Prostate gland (tissue), 2 donors: ENCODE data around the gene ENDOV. TPM values are rescaled to one million over a fixed set of nuclear protein-coding genes. Genes with fewer than 3 reads are reported as not detected.

Source experiments
- DNase-seq: peaks from one replicate; pipeline ENCODE4 v3.0.0-alpha.2; 2019; ENCODE audit warnings: low spot score
- H3K27ac ChIP-seq, 2 donors: fragments of 200-600 bp; sonication (generic); 2 replicates each; pipeline ENCODE4 v1.5.1; 2017 to 2019
- H3K27me3 ChIP-seq: fragments of 200-600 bp; sonication (generic); replicated peaks from 2 replicates; pipeline ENCODE4 v1.5.1; 2019; ENCODE audit not compliant: insufficient read depth
- H3K36me3 ChIP-seq, 2 donors: fragments of 200-600 bp; sonication (generic); 1 replicate in 1 of 2; 2 replicates in 1 of 2; pipeline versions ENCODE4 v1.5.1 to v1.8.1; 2017 to 2019
- H3K4me1 ChIP-seq: fragments of 200-600 bp; sonication (generic); replicated peaks from 2 replicates; pipeline ENCODE4 v1.5.1; 2019
- H3K4me3 ChIP-seq, 2 donors: fragments of 200-600 bp; sonication (generic); 2 replicates each; pipeline ENCODE4 v1.5.1; 2017 to 2019
- H3K9me3 ChIP-seq: fragments of 200-600 bp; sonication (generic); 2 replicates; pipeline ENCODE4 v1.5.1; 2017
- CTCF ChIP-seq, 4 experiments: fragments of 200-600 bp in 2 of 4; fragments of 450-650 bp in 2 of 4; sonication (generic) in 2 of 4; IDR thresholded peaks; 1 replicate in 3 of 4; 2 replicates in 1 of 4; pipeline ENCODE4 v1.5.1; 2016 to 2019; ENCODE audit warnings: antibody characterized with exemption in 4 of 4, mild to moderate bottlenecking in 2 of 4, moderate library complexity in 2 of 4
- POLR2A ChIP-seq: fragments of 450-650 bp; IDR thresholded peaks from one replicate; pipeline ENCODE4 v1.6.1; 2016; ENCODE audit warnings: antibody characterized with exemption, mild to moderate bottlenecking
- POLR2AphosphoS5 ChIP-seq: sonication (generic); formaldehyde crosslinking; IDR thresholded peaks from one replicate; pipeline ENCODE4 v1.6.1; 2017; ENCODE audit warnings: antibody characterized with exemption
- WGBS: methylation state at CpG from one replicate; pipeline ENCODE4 v1.1.5; 2018; 5-methylcytosine and 5-hydroxymethylcytosine counted together
- intact Hi-C: fragments of 100-400 bp; cut with DNase I; formaldehyde crosslinking; loops from one replicate; pipeline ENCODE4 v1.14.2; 2022
- total RNA-seq, 2 donors: library from RNA; depleted of rRNA; stranded (reverse); fragments of >200 nt; gene quantifications; one replicate each; pipeline ENCODE4 v1.1.0, GENCODE V29; 2016

The ENDOV gene
- total RNA-seq, 2 donors from 2014 or later = 17.0 to 36.9 TPM

GRCh38 chr17:80382446-80382845 is 32.5 kb upstream of the ENDOV start:
- no peak overlapping the region for H3K27ac ChIP-seq
- intact Hi-C loops = no loop called here
- H3K27me3 ChIP-seq = no peaks in the 10 kb centered on the region
- no peak overlapping the region for H3K4me3 ChIP-seq
- no peaks in the 10 kb centered on the region for H3K9me3 ChIP-seq
- DNase-seq = no peak
- WGBS = 91% methylated on average over 3 of the region's 3 CpGs
- no peak for TF ChIP-seq CTCF (IDR thresholded peaks at IDR 0.05)
- no peak for TF ChIP-seq POLR2AphosphoS5
- no peak for TF ChIP-seq POLR2A
- H3K36me3 ChIP-seq = peaks cover 18 to 20% of the 10 kb centered on the region in 2 donors
- no peaks in the 10 kb centered on the region for H3K4me1 ChIP-seq

- intact Hi-C loops = no loop called here
- Histone ChIP-seq H3K9me3 (no peaks in the 10 kb centered on the region), H3K4me3 (no peak overlapping the region), H3K36me3 (peaks cover 20 to 21% of the 10 kb centered on the region in 2 donors), H3K27me3 (no peaks in the 10 kb centered on the region), H3K4me1 (no peaks in the 10 kb centered on the region), H3K27ac (no peak overlapping the region)
- TF ChIP-seq POLR2A (no peak), POLR2AphosphoS5 (no peak), CTCF (IDR thresholded peaks at IDR 0.05) (no peak)
- WGBS = 84% methylated on average over 8 of the region's 8 CpGs
- no peak for DNase-seq
These were observed 32.0 kb upstream of the ENDOV start for GRCh38 chr17:80382956-80383355.

- Histone ChIP-seq H3K4me1 (no peaks in the 10 kb centered on the region), H3K36me3 (peaks cover 20 to 21% of the 10 kb centered on the region in 2 donors), H3K9me3 (no peaks in the 10 kb centered on the region), H3K27ac (no peak overlapping the region), H3K27me3 (no peaks in the 10 kb centered on the region), H3K4me3 (no peak overlapping the region)
- TF ChIP-seq CTCF (IDR thresholded peaks at IDR 0.05) = no peak
- TF ChIP-seq POLR2A = no peak
- no peak for TF ChIP-seq POLR2AphosphoS5
- no peak for DNase-seq
- intact Hi-C loops = no loop called here
- WGBS = 83% methylated on average over 24 of the region's 24 CpGs
These were observed 30.6 kb upstream of the ENDOV start for GRCh38 chr17:80384078-80384960.

- Histone ChIP-seq H3K36me3 (peaks cover 17 to 25% of the 10 kb centered on the region in 2 donors), H3K4me3 (no peak overlapping the region), H3K27ac (no peak overlapping the region), H3K27me3 (no peaks in the 10 kb centered on the region), H3K4me1 (no peaks in the 10 kb centered on the region), H3K9me3 (no peaks in the 10 kb centered on the region)
- 90% methylated on average over 9 of the region's 9 CpGs for WGBS
- no peak for DNase-seq
- intact Hi-C loops = no loop called here
- no peak for TF ChIP-seq POLR2AphosphoS5
- no peak for TF ChIP-seq POLR2A
- no peak for TF ChIP-seq CTCF (IDR thresholded peaks at IDR 0.05)
These were observed 29.9 kb upstream of the ENDOV start for GRCh38 chr17:80385046-80385445.

GRCh38 chr17:80386341-80386740 is 28.6 kb upstream of the ENDOV start:
- no peak for DNase-seq
- WGBS = 91% methylated on average over 14 of the region's 14 CpGs
- H3K9me3 ChIP-seq = no peaks in the 10 kb centered on the region
- intact Hi-C loops = no loop called here
- peaks cover 13 to 26% of the 10 kb centered on the region in 2 donors for H3K36me3 ChIP-seq
- H3K27ac ChIP-seq = no peak overlapping the region
- no peaks in the 10 kb centered on the region for H3K4me1 ChIP-seq
- TF ChIP-seq POLR2AphosphoS5 (no peak), CTCF (IDR thresholded peaks at IDR 0.05) (no peak), POLR2A (no peak)
- no peak overlapping the region for H3K4me3 ChIP-seq
- H3K27me3 ChIP-seq = no peaks in the 10 kb centered on the region
